Right ventricle myocardium inferior (tissue), 1 donor: ENCODE data around the gene FARS2. TPM values are rescaled to one million over a fixed set of nuclear protein-coding genes. Genes with fewer than 3 reads are reported as not detected.

Experiments
- ATAC-seq: fragments of 200-7000 bp; cut with Tn5 transposase; one replicate; pipeline ENCODE4 v1.9.1; 2020; ENCODE audit warnings: mild to moderate bottlenecking, moderate library complexity
- DNase-seq: peaks from one replicate; pipeline ENCODE4 v3.0.0; 2021; ENCODE audit errors: missing footprints
- intact Hi-C: fragments of 100-400 bp; cut with DNase I; formaldehyde crosslinking; loops from one replicate; pipeline ENCODE4 v1.11.0; 2022
- long read RNA-seq: library from polyadenylated mRNA; unstranded; transcript quantifications from one replicate; pipeline ENCODE4 v2.0.0, GENCODE V29; 2021
- total RNA-seq: library from RNA; stranded (reverse); fragmentation: NEBNext Ultra II Directional; extraction: Animal tissue kit (Norgen Biotek cat#: 25700); gene quantifications from one replicate; pipeline ENCODE4 v1.2.1, GENCODE V29; 2021
- donor health status: DM: no; HTN: yes; CAD: no; lungs with severe emphysema.

Gene FARS2
- total RNA-seq = 20.5 TPM
- long read RNA-seq, transcript FARS2-201 (7 exons, 1,663 nt) = major isoform, 16 of 19 reads
- long read RNA-seq, partial matches to known transcripts = 0 of 19 reads
- long read RNA-seq, other reads (novel, unspliced or antisense) = 3 of 19 reads

- intact Hi-C loops = loop anchor here (5.0 kb wide), 1 partner anchor 39 kb away; no protein-coding TSS in a partner anchor
- ATAC-seq = peak; percentile 98
Measured at GRCh38 chr6:5260661-5261544, at the start of gene FARS2, which contains the start of gene LYRM4. FARS2 (plus strand) TSS chr6:5261513. LYRM4 (minus strand) TSS chr6:5260950; CDS start chr6:5260733, 217 bp downstream.

DNA sequence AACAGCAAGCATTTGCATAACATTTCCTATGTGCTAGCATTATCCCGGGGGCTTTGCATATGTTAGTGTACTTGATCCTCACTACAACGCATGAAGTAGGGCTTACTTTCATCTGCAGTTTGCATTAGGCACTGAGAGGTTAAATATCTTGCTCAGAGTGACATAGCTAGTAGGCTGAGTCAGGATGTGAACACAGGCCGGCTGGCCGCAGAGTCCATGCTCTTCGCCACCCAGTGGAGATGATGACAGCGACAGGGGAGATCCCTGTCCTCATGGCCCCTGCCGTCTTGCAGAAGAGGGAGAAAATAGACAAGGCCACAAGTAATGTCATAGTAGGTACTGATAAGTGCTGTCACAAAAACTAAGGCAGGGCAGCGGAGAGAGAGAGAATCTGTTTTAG is 47.5 kb upstream of the FARS2 start:
- ATAC-seq = peak; percentile 78
- intact Hi-C loops = loop anchor here (1.0 to 10.0 kb wide), 3 partner anchors 72 to 181 kb away; no protein-coding TSS in a partner anchor
- DNase-seq = no peak

More at GRCh38 chr6:5260661-5261544, at the start of gene FARS2, which contains the start of gene LYRM4:
- peak; percentile 96 for DNase-seq

DNA sequence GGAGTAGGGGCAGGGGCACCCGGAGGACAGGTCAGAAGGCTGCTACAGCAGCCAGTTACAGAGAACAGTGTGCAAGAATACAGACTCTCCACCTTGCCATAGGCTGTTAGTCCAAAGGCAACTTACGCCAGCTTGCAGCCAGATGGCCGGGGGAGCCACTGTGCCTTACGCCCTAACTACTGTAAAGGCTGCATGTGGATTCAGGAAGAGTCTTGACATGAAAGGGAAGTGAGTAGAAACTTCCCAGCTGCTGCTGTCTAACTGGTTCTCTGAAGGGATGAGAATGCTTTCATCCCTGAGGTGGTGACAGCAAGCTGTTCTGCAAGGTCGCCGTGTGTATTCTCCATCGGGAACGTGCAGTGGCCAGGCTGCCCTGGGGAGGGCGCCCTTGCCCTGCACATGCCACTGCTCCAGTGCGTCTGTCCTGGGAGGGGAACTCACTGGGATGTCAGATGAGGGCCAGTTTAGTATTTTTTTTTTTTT is 46.7 kb upstream of the FARS2 start:
- intact Hi-C loops = loop anchor here (1.0 to 10.0 kb wide), 3 partner anchors 72 to 180 kb away; no protein-coding TSS in a partner anchor
- peak; percentile 72 for DNase-seq
- ATAC-seq = peak; percentile 90

GRCh38 chr6:5215159-5215558 is 46.2 kb upstream of the FARS2 start:
- intact Hi-C loops = loop anchor here (10.0 kb wide), 1 partner anchor 180 kb away; no protein-coding TSS in a partner anchor
- DNase-seq = no peak
- no peak for ATAC-seq

DNA sequence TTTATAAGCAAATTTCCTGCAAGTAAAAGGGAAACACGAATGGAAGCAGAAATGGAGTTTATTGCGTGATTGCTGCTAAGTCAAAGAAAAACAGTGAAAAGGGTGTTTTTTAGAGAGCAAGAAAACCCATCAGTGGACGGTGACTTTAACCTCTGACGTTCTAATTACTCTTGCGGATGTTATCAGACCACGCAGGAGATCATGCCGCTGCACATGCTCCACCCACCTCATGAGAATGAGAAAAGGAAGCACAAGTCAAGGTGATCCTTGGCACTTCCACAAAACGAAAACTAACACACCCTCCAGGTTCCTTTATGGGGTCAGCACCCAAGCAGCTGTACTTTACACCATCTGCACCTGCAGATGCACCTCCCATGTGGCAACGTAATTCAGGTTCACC is 45.5 kb upstream of the FARS2 start:
- DNase-seq = no peak
- intact Hi-C loops = loop anchor here (10.0 kb wide), 1 partner anchor 179 kb away; no protein-coding TSS in a partner anchor

DNA sequence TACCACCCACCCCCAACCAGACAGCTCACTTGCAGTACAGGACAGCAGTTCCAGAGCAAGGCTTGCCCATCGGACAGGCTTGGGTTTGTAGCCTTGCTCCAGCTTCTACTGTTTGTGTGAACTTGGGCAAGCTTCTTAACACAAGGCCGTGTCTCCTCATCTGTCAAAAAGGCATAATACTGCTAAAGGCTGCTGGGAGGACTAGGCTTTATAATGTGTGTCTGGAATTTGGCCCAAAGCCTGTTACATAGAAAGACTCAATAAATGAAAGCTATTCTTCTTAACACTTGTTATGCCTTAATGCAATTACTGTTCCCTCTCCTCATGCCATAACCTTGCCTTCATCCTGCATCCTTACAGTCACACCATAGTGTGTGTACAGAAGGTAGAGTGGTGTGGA is 44.0 kb upstream of the FARS2 start:
- intact Hi-C loops = loop anchor here (10.0 kb wide), 1 partner anchor 177 kb away; no protein-coding TSS in a partner anchor
- no peak for DNase-seq

More for the DNA sequence above, 45.5 kb upstream of the FARS2 start:
- no peak for ATAC-seq

GRCh38 chr6:5219011-5219691 is 42.2 kb upstream of the FARS2 start:
- DNase-seq (no peak), ATAC-seq (no peak)
- intact Hi-C loops = loop anchor here (10.0 kb wide), 1 partner anchor 176 kb away; no protein-coding TSS in a partner anchor

More for the DNA sequence above, 44.0 kb upstream of the FARS2 start:
- no peak for ATAC-seq

DNA sequence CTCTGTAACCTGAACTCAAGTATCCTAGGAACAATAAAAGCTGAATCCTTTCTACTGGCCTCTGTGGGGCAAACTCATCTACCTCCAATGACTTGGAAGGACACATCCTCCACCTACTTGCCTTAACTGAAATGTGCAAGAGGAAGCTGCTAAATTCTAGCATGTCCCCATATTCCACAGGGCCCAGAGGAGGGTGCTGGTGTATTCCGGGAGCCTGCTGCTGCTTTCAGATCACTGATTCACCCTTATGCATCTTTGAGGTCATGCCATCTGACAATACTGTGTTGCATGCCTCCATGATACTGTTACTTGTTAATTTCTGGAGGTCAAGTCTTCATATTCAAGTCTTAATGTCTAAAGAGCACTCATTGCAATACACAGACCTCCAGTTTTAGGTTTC is 40.9 kb upstream of the FARS2 start:
- intact Hi-C loops = loop anchor here (5.0 kb wide), 1 partner anchor 42 kb away; the partner anchor contains the start of genes FARS2 and LYRM4
- no peak for ATAC-seq
- DNase-seq = no peak

- ATAC-seq (peak; percentile 23), DNase-seq (no peak)
- intact Hi-C loops = loop anchor here (5.0 kb wide), 1 partner anchor 39 kb away; the partner anchor contains the start of genes FARS2 and LYRM4
Measured at GRCh38 chr6:5223309-5223708, 38.0 kb upstream of the FARS2 start.

GRCh38 chr6:5229356-5229755 is 32.0 kb upstream of the FARS2 start:
- ATAC-seq = no peak
- DNase-seq = no peak
- intact Hi-C loops = no loop called here

- DNase-seq = no peak
- no peak for ATAC-seq
- intact Hi-C loops = no loop called here
Measured at GRCh38 chr6:5230081-5230480, 31.2 kb upstream of the FARS2 start.

GRCh38 chr6:5231289-5231688 is 30.0 kb upstream of the FARS2 start:
- DNase-seq (no peak), ATAC-seq (no peak)
- intact Hi-C loops = no loop called here

GRCh38 chr6:5234874-5235273 is 26.4 kb upstream of the FARS2 start:
- intact Hi-C loops = no loop called here
- ATAC-seq (no peak), DNase-seq (no peak)

DNA sequence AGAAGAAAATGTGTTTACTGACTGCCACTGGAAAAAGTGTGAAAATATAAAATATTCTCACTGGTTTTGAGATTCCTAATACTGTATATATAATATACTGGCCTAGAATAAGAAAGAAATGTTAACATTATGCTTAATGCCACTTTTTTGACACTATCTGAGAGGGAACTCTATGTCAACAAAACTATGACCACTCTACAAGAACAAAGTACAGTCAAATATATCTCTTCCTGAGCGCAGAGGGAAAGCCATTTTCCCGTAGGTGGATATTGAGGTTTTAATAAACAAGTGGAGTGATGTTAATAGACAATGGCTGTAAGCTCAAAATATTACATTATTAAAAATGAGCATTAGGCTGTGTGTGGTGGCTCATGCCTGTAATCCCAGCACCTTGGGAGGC is 25.5 kb upstream of the FARS2 start:
- ATAC-seq (no peak), DNase-seq (no peak)
- intact Hi-C loops = no loop called here

GRCh38 chr6:5237805-5238204 is 23.5 kb upstream of the FARS2 start:
- DNase-seq (no peak), ATAC-seq (no peak)
- intact Hi-C loops = no loop called here

DNA sequence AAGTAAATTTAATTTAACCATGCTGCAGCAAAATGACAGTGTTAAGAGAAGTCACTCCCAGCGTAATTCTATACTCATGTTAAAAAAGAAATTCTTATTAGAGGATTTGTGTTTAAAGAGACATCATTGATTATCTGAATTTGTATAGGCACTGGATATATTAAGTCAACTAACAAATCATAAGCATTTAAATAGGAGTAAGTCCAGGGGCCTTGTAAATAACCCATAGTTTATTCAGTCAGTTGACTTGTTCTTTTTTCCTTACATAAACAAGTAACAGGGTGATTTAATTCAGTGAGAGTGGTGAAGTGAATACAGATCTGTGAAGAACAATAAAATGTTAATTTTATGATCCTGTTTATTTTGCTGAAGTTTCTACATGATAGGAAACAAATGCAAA is 23.0 kb upstream of the FARS2 start:
- intact Hi-C loops = no loop called here
- DNase-seq = no peak
- ATAC-seq = no peak

- DNase-seq = no peak
- intact Hi-C loops = no loop called here
- ATAC-seq = no peak
Measured at GRCh38 chr6:5241252-5241651, 20.1 kb upstream of the FARS2 start.

- intact Hi-C loops = no loop called here
- no peak for ATAC-seq
Measured at GRCh38 chr6:5243069-5243468, 18.2 kb upstream of the FARS2 start.

More at GRCh38 chr6:5243069-5243468, 18.2 kb upstream of the FARS2 start:
- DNase-seq = no peak
